ENCODE measurements around the gene MEI4. TPM values are rescaled to one million over a fixed set of nuclear protein-coding genes. Genes with fewer than 3 reads are reported as not detected.

MEI4 gene
- total and polyA plus RNA-seq, 2 of the 4 experiments (the other 2 are of a cell fraction) = not detected

DNA sequence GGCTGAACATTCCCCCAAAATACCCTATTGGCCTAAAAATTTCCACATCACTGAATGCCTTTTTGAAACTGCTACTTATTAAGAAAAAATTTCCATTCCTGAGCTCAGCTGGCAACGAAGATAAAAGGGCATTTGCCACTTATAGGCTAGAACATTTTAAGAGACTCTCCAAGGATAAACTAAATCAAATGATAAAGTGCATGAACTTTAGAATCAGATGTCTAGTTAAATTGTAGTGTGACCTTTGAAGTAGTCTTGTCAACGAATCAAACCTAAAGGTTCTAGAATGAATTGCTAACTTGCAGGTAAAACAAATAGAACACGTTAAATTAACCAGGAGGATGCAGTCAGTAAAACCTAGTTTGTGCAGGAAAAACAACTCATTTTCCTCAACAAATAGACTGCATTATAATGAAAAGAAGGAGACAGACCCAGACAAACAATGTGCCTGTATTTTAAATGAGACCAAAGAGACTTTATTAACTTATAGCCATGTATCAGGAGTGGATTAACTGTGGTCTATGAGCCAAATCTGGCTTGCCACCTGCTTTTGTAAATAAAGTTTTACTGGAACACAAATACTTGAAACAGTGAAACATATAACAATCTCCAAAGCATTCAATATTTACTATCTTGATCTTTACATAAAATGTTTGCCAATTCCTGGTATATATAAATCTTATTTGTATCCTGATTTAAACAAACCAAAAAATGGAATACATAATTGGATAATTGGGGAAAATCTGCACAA lies 184.4 kb downstream of the MEI4 start:
- no CpG with 5 or more reads among the region's 3 CpGs for WGBS, 2 experiments (ENCODE audit: extremely low coverage in 2 of 2, insufficient read length in 1 of 2)
- H3K4me3 ChIP-seq (ENCODE audit: insufficient read depth, low read depth, low read length) = no peak overlapping the region
- H3K36me3 ChIP-seq (ENCODE audit: control insufficient read depth, insufficient read depth, low read length) = no peaks in the 10 kb centered on the region
- no peaks in the 10 kb centered on the region for H3K79me1 ChIP-seq (ENCODE audit: low read depth in 1 of 2, low read length in 2 of 2)
- DNase-seq (no peak), ATAC-seq (ENCODE audit: low read depth) (no peak)
- in situ Hi-C loops (cut with MboI; ENCODE audit: low sequenced_read_pairs) = no loop called here
- dilution Hi-C loops (cut with HindIII; ENCODE audit: low sequenced_read_pairs, unreplicated experiment) = no loop called here
- no TSS peak for BruUV-seq (replicated peaks)
- no peak overlapping the region for H3K4me2 ChIP-seq (ENCODE audit: low read depth, low read length)
- no peak overlapping the region for H2AK5ac ChIP-seq (ENCODE audit: low read depth, low read length)
- no peak overlapping the region for H4K91ac ChIP-seq (ENCODE audit: insufficient read depth, low read depth, low read length)
- no peak overlapping the region for H3K9ac ChIP-seq (ENCODE audit: low read depth, low read length)
- H3K9me1 ChIP-seq (ENCODE audit: insufficient read depth, low read length) = no peaks in the 10 kb centered on the region
- H4K20me1 ChIP-seq (ENCODE audit: insufficient read depth, low read length) = no peaks in the 10 kb centered on the region
- H3K56ac ChIP-seq (ENCODE audit: extremely low read depth, insufficient read depth, low read length) = no peak overlapping the region
- H2BK15ac ChIP-seq (ENCODE audit: low read depth, low read length) = no peak overlapping the region
- H3K4me1 ChIP-seq (ENCODE audit: control insufficient read depth, insufficient read depth, low read length) = no peaks in the 10 kb centered on the region
- no peak overlapping the region for H2BK120ac ChIP-seq (ENCODE audit: low read depth, low read length)
- no peaks in the 10 kb centered on the region for H3K27me3 ChIP-seq (ENCODE audit: control insufficient read depth, insufficient read depth, low read length)
- H2AK9ac ChIP-seq (replicated peaks; ENCODE audit: low read depth, low read length, poor library complexity) = no peak overlapping the region
- no peak overlapping the region for H4K5ac ChIP-seq (ENCODE audit: low read depth, low read length)
- H2AFZ ChIP-seq (replicated peaks; ENCODE audit: low read length, poor library complexity) = no peak overlapping the region
- intact Hi-C loops (cut with micrococcal nuclease) = no loop called here
- 0 out of 2 replicates have a peak, but pooled peaks cover 3% of the 10 kb centered on the region for H3K9me3 ChIP-seq (ENCODE audit: control insufficient read depth, insufficient read depth, low read length)
- POLR2A ChIA-PET (ENCODE audit: unreplicated experiment) = no interaction called here
- H2BK20ac ChIP-seq (ENCODE audit: low read depth, low read length) = no peak overlapping the region
- no peak overlapping the region for H3K23ac ChIP-seq (ENCODE audit: low read depth, low read length)
- H3K27ac ChIP-seq (ENCODE audit: insufficient read depth, low read length) = no peak overlapping the region
- no peak overlapping the region for H3K14ac ChIP-seq (replicated peaks; ENCODE audit: low read depth, low read length)
- no peak overlapping the region for H2BK5ac ChIP-seq (ENCODE audit: low read depth, low read length, poor library complexity, severe bottlenecking)
- no peak overlapping the region for H3K4ac ChIP-seq (ENCODE audit: low read depth, low read length)
- H4K8ac ChIP-seq (ENCODE audit: low read depth in 2 of 2, low read length in 2 of 2) = no peak overlapping the region
- no peak overlapping the region for H3K18ac ChIP-seq (ENCODE audit: low read depth, low read length)
- TF ChIP-seq RFX5 (IDR thresholded peaks at IDR 0.05; ENCODE audit: low read depth, low read length) (no peak), CHD1 (IDR thresholded peaks at IDR 0.05; ENCODE audit: low read depth, low read length) (no peak), MAFK (IDR thresholded peaks at IDR 0.05; ENCODE audit: low read depth, low read length) (no peak), CEBPB (IDR thresholded peaks at IDR 0.05; ENCODE audit: low read depth, low read length) (no peak), MXI1 (IDR thresholded peaks at IDR 0.05; ENCODE audit: borderline replicate concordance, low read depth, low read length) (no peak), RCOR1 (IDR thresholded peaks at IDR 0.05; ENCODE audit: insufficient replicate concordance, low read length) (no peak), POLR2A (IDR thresholded peaks at IDR 0.05; ENCODE audit: low read depth, low read length) (no peak), RAD21 (IDR thresholded peaks at IDR 0.05; ENCODE audit: low read length) (no peak), SMC3 (IDR thresholded peaks at IDR 0.05; ENCODE audit: low read depth, low read length) (no peak)
- TF ChIP-seq, protein P1, sequence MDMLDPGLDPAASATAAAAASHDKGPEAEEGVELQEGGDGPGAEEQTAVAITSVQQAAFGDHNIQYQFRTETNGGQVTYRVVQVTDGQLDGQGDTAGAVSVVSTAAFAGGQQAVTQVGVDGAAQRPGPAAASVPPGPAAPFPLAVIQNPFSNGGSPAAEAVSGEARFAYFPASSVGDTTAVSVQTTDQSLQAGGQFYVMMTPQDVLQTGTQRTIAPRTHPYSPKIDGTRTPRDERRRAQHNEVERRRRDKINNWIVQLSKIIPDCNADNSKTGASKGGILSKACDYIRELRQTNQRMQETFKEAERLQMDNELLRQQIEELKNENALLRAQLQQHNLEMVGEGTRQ (IDR thresholded peaks at IDR 0.05; ENCODE audit: low read depth, low read length) = no peak
- TF ChIP-seq, protein P2, sequence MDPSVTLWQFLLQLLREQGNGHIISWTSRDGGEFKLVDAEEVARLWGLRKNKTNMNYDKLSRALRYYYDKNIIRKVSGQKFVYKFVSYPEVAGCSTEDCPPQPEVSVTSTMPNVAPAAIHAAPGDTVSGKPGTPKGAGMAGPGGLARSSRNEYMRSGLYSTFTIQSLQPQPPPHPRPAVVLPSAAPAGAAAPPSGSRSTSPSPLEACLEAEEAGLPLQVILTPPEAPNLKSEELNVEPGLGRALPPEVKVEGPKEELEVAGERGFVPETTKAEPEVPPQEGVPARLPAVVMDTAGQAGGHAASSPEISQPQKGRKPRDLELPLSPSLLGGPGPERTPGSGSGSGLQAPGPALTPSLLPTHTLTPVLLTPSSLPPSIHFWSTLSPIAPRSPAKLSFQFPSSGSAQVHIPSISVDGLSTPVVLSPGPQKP (IDR thresholded peaks at IDR 0.05; ENCODE audit: borderline replicate concordance, low read depth, low read length) = no peak
- TF ChIP-seq, protein P3, sequence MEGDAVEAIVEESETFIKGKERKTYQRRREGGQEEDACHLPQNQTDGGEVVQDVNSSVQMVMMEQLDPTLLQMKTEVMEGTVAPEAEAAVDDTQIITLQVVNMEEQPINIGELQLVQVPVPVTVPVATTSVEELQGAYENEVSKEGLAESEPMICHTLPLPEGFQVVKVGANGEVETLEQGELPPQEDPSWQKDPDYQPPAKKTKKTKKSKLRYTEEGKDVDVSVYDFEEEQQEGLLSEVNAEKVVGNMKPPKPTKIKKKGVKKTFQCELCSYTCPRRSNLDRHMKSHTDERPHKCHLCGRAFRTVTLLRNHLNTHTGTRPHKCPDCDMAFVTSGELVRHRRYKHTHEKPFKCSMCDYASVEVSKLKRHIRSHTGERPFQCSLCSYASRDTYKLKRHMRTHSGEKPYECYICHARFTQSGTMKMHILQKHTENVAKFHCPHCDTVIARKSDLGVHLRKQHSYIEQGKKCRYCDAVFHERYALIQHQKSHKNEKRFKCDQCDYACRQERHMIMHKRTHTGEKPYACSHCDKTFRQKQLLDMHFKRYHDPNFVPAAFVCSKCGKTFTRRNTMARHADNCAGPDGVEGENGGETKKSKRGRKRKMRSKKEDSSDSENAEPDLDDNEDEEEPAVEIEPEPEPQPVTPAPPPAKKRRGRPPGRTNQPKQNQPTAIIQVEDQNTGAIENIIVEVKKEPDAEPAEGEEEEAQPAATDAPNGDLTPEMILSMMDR (conservative IDR thresholded peaks at IDR 0.05; ENCODE audit: low read depth, low read length) = no peak
- CTCF ChIA-PET = no interaction called here
